OCI-LY7 (cell line): ENCODE measurements around the gene TIMM13.

Experiments
- EZH2phosphoT487 ChIP-seq: fragments of 200-600 bp; sonication (generic); IDR thresholded peaks from 2 replicates; pipeline ENCODE4 v1.6.1; 2018; ENCODE audit warnings: low read depth, borderline replicate concordance, mild to moderate bottlenecking, mixed run types, antibody characterized with exemption, low read length, moderate library complexity, mixed read lengths
- TF ChIP-seq, protein P1 (sequence below): fragments of 200-600 bp; sonication (generic); conservative IDR thresholded peaks from 2 replicates; pipeline ENCODE4 v1.5.1; 2014; ENCODE audit warnings: mild to moderate bottlenecking, antibody characterized with exemption, low read length, moderate library complexity, mixed read lengths

DNA sequence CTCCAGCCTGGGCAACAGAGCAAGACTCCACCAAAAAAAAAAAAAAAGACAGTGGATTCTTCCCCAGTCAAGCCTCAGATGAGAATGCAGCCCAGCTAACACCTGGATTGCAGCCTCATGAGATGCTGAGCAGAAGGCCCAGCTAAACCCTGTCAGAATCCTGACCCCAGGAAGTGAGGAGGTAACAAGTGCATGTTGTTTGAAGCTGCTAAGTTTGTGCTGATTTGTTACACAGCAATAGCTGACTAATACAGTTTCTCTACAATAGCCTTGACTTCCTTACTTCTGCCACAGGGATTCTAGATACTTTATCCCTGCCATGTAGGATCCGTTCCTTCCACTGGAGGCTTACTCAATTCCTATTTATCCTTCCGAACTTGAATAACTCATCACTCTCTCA, 46.8 kb downstream of the TIMM13 start:
- TF ChIP-seq, protein P1, sequence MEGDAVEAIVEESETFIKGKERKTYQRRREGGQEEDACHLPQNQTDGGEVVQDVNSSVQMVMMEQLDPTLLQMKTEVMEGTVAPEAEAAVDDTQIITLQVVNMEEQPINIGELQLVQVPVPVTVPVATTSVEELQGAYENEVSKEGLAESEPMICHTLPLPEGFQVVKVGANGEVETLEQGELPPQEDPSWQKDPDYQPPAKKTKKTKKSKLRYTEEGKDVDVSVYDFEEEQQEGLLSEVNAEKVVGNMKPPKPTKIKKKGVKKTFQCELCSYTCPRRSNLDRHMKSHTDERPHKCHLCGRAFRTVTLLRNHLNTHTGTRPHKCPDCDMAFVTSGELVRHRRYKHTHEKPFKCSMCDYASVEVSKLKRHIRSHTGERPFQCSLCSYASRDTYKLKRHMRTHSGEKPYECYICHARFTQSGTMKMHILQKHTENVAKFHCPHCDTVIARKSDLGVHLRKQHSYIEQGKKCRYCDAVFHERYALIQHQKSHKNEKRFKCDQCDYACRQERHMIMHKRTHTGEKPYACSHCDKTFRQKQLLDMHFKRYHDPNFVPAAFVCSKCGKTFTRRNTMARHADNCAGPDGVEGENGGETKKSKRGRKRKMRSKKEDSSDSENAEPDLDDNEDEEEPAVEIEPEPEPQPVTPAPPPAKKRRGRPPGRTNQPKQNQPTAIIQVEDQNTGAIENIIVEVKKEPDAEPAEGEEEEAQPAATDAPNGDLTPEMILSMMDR, result no peak
- TF ChIP-seq EZH2phosphoT487, result no peak
